ENCODE data around the gene ANKFN1. TPM values are rescaled to one million over a fixed set of nuclear protein-coding genes. Genes with fewer than 3 reads are reported as not detected.

The ANKFN1 gene
- total RNA-seq, 1 experiment from 2014 or later: 0.49 TPM

GRCh38 chr17:56173958-56174835, 20.9 kb downstream of the ANKFN1 start:
- no peak overlapping the region for H3K27ac Mint-ChIP-seq (ENCODE audit: low read depth, unreplicated experiment)

GRCh38 chr17:56175299-56175955, 22.2 kb downstream of the ANKFN1 start:
- no peaks in the 10 kb centered on the region for H3K9me3 Mint-ChIP-seq (ENCODE audit: unreplicated experiment)
- H3K36me3 Mint-ChIP-seq (ENCODE audit: insufficient read depth, unreplicated experiment): no peaks in the 10 kb centered on the region
- no peaks in the 10 kb centered on the region for H3K4me1 Mint-ChIP-seq (ENCODE audit: insufficient read depth, unreplicated experiment)
- POLR2A ChIA-PET: no interaction called here
- intact Hi-C loops (cut with micrococcal nuclease): no loop called here
- no peak overlapping the region for H3K4me3 Mint-ChIP-seq (ENCODE audit: unreplicated experiment)
- CTCF ChIA-PET: no interaction called here
- TF ChIP-seq CTCF (IDR thresholded peaks at IDR 0.05; ENCODE audit: unreplicated experiment): no peak
- BruUV-seq (replicated peaks): no TSS peak
- DNase-seq (ENCODE audit: unreplicated experiment): no peak
- H3K27me3 Mint-ChIP-seq (ENCODE audit: insufficient read depth, unreplicated experiment): no peaks in the 10 kb centered on the region
- no peak overlapping the region for H3K27ac Mint-ChIP-seq (ENCODE audit: low read depth, unreplicated experiment)

More at GRCh38 chr17:56173958-56174835, 20.9 kb downstream of the ANKFN1 start:
- no peak overlapping the region for H3K4me3 Mint-ChIP-seq (ENCODE audit: unreplicated experiment)
- H3K36me3 Mint-ChIP-seq (ENCODE audit: insufficient read depth, unreplicated experiment): no peaks in the 10 kb centered on the region
- intact Hi-C loops (cut with micrococcal nuclease): no loop called here
- no peak for TF ChIP-seq CTCF (IDR thresholded peaks at IDR 0.05; ENCODE audit: unreplicated experiment)
- POLR2A ChIA-PET: interaction anchor here (0.6 kb wide), 1 partner anchor 16 kb away, joined by 3 read pairs; no protein-coding TSS in a partner anchor
- DNase-seq (ENCODE audit: unreplicated experiment): no peak
- no peaks in the 10 kb centered on the region for H3K27me3 Mint-ChIP-seq (ENCODE audit: insufficient read depth, unreplicated experiment)
- H3K4me1 Mint-ChIP-seq (ENCODE audit: insufficient read depth, unreplicated experiment): no peaks in the 10 kb centered on the region
- CTCF ChIA-PET: interaction anchor here (0.6 kb wide), 1 partner anchor 347 kb away, joined by 3 read pairs; no protein-coding TSS in a partner anchor
- no peaks in the 10 kb centered on the region for H3K9me3 Mint-ChIP-seq (ENCODE audit: unreplicated experiment)
- no TSS peak for BruUV-seq (replicated peaks)

GRCh38 chr17:56176091-56176490, 22.8 kb downstream of the ANKFN1 start:
- ChIA-PET POLR2A (no interaction called here), CTCF (no interaction called here)
- no peak for TF ChIP-seq CTCF (IDR thresholded peaks at IDR 0.05; ENCODE audit: unreplicated experiment)
- Mint-ChIP-seq H3K4me1 (ENCODE audit: insufficient read depth, unreplicated experiment) (no peaks in the 10 kb centered on the region), H3K9me3 (ENCODE audit: unreplicated experiment) (no peaks in the 10 kb centered on the region), H3K27ac (ENCODE audit: low read depth, unreplicated experiment) (no peak overlapping the region), H3K27me3 (ENCODE audit: insufficient read depth, unreplicated experiment) (no peaks in the 10 kb centered on the region), H3K4me3 (ENCODE audit: unreplicated experiment) (no peak overlapping the region), H3K36me3 (ENCODE audit: insufficient read depth, unreplicated experiment) (no peaks in the 10 kb centered on the region)
- intact Hi-C loops (cut with micrococcal nuclease): no loop called here
- BruUV-seq (replicated peaks): no TSS peak
- DNase-seq (ENCODE audit: unreplicated experiment): no peak

- intact Hi-C loops (cut with micrococcal nuclease): no loop called here
- Mint-ChIP-seq H3K27me3 (ENCODE audit: insufficient read depth, unreplicated experiment) (no peaks in the 10 kb centered on the region), H3K27ac (ENCODE audit: low read depth, unreplicated experiment) (no peak overlapping the region), H3K9me3 (ENCODE audit: unreplicated experiment) (no peaks in the 10 kb centered on the region), H3K4me1 (ENCODE audit: insufficient read depth, unreplicated experiment) (no peaks in the 10 kb centered on the region), H3K4me3 (ENCODE audit: unreplicated experiment) (no peak overlapping the region), H3K36me3 (ENCODE audit: insufficient read depth, unreplicated experiment) (no peaks in the 10 kb centered on the region)
- POLR2A ChIA-PET: no interaction called here
- BruUV-seq (replicated peaks): no TSS peak
- CTCF ChIA-PET: no interaction called here
- TF ChIP-seq CTCF (IDR thresholded peaks at IDR 0.05; ENCODE audit: unreplicated experiment): no peak
- no peak for DNase-seq (ENCODE audit: unreplicated experiment)
These were observed 24.1 kb downstream of the ANKFN1 start for GRCh38 chr17:56177361-56177760.

All from MCF 10A (cell line).